GM18909 (cell line): ENCODE data around the gene TMC5.

Experiments
- ATAC-seq: cut with Tn5 transposase; IDR thresholded peaks from one replicate; pipeline ENCODE4 v1.9.1; 2021; ENCODE audit warnings: mild to moderate bottlenecking; ENCODE audit not compliant: unreplicated experiment, poor library complexity

TMC5 gene

DNA sequence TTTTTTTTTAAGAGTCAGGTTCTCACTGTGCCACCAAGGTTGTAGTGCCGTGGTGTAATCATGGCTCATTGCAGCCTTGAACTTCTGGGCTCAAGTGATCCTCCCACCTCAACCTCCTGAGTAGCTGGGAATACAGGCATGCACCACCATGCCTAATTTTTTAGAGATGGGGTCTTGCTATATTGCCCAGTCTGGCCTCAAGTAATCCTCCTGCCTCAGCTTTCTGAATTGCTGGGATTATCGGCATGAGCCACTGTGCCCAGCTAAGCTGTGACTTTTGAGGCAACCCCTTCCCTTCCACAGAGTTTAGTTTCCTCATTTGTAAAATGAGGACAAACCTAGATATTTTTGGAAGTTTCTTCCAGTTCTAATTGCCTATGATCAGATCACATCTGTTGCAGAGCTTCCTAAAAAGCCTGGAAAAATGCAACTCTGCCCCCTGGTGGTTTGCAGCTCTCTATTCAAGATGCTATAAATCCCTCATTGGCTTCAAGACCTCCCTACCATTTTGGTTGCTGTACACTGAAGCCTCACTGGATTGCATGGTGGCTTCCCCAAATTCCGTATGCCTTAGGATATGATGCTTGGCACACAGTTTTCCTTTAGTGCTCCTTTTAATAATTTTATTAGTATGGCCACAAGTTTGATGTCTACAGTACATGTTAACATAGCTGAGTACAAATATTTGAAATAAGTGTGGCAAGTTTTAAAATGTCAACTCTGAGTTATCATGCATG, 84.9 kb downstream of the TMC5 start:
- no peak for ATAC-seq

DNA sequence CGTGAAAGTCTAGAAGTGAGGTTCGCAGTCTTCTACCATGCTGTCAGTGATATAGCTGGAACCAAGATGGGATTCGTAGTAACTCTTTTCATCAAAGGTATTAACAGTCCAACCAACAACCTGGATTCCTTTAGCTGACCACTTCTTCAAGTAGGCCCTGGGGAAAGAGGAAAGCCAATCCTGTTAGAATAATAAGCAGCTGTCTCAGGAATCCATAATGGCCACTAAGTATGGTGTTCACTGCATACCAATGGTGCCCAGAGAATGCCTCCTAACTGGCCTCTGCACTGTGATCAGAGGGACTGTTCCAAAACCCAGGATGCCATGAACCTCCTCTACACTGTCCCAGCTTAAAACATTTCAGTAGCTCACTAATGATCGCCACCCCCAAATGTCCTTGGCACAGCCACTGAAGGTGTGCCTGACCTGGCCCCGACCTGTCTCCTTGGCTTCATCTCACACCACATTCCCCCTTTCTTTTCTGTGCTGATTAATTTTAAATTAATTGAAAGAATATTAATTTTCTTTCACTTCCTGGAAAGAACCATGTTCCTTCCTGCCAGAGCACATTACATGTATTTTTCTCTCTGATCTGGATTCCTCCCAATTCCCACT, 85.9 kb downstream of the TMC5 start:
- ATAC-seq: no peak

DNA sequence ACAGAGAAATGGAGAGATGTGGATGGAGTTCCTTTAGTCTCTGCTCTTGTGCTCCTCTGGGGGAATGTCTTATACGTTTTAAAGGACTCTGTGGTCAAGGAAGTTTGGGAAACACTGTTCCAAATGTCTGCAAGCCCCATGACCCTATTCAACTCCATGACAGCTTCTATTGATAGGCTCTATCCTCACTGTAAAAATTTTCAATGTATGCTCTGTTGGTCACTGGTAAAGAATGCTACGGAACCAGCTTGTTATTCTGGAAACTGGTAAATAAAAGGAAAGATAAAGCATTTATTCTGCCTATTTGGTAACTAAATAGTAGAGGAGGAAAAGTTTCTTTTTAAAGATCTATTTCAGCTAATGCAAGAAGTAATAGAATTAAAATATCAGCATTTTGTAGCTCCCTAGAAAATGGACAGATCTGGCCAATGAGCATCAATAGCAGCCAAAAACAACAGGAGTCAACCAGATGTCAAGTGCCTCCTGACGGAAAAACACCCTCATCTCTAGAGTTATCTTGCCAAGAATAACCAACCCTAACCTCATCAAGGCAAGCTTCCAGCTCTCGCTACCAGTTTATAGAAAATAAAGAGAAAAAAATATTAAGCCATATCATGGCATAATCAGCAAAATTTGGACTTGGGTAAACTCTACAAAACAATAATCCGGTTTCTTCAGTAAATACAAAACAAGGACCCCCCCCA, 88.1 kb downstream of the TMC5 start:
- ATAC-seq: no peak

DNA sequence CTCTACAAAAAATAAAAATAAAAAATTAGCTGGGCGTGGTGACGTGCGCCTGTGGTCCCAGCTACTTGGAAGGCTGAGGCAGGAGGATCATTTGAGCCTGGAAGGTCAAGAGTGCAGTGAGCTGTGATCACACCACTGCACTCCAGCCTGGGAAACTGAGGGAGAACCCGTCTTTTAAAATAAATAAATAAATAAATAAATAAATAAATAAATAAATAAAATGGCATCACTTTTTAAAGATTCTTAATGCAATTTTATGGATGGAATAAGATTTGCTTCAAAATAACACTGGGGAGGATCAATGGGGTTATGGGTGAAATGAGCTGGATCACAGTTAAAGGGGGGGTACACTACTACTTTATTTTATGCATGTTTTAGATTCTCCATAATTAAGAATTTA, 89.3 kb downstream of the TMC5 start:
- no peak for ATAC-seq

DNA sequence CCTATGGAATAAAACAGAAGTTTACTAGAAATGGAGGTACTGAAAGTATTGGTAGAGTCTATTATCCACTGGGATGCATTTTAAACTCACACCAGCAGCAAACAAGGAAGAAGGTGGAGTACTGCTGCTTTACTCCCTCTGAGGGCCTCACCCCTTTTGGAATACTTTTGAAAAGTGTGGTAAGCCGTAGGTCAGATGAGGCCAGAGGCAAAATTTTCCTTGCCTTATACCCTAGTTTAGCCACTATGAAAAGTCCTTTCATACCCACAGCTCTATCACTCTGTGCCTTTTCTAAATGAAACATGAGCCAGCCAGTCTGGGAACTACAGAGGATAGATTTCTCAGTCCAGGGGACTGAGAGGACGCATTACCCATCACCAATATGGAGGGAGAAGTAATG, 90.2 kb downstream of the TMC5 start:
- ATAC-seq: no peak

DNA sequence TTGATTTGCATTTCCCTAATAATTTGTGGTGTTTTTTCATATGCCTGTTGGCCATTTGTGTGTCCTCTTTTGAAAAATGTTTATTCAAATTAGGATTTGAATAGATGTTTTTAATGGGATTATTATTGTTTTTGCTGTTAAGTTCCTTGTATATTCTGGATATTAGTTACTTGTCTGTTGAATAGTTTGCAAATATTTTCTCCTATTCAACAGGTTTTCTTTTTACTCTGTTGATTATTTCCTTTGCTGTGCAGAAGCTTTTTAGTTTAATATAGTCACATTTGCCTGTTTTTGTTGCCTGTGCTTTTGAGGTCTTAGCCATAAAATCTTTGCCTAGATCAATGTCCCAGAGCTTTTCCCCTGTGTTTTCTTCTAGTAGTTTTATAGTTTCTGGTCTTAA, 94.6 kb downstream of the TMC5 start:
- ATAC-seq: no peak

DNA sequence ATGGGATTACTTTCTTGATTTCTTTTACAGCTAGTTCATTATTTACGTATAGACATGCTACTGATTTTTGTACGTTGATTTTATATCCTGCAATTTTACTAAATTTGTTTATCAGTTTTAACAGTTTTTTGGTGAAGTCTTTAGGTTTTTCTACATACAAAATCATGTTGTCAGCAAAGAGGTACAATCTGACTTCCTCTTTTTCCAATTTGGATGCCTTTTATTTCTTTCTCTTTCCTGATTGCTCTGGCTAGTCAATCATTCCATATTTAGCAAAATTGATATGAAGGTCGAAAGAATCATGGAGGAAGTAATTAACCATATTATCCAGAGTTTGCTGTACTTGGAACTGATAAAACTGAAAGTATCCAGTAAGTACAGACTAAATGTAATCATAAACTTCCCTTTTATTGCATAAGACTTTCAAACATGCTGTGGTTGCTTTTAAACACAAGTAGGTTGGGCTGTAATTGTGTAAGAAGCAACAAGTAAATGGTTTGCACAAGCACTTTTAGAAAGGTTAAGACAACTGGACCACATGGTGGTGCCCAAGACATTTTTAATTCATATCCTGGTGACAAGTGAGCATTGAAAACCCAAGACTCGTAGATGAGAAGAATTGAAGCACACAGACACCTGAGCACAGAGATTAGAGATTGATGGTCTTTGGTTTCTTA, 95.8 kb downstream of the TMC5 start:
- no peak for ATAC-seq

DNA sequence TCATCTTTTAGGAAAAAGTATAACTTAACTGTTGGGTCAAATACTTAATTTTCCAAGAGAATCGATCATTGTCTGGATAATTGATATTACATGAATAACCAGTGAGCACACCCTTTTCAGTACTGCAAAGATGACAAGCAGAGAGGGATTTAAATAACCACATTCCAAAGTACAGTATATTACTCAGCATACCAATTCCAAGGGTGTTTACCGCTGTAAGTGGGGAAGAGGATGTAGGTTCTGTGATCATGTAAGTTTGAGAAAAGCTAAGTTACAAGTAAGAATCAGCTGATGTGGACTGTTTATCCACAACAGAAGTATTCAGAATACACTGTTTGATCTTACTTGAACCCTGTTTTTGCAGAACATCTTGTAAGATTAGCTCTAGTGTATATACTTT, 98.1 kb downstream of the TMC5 start:
- ATAC-seq: no peak

DNA sequence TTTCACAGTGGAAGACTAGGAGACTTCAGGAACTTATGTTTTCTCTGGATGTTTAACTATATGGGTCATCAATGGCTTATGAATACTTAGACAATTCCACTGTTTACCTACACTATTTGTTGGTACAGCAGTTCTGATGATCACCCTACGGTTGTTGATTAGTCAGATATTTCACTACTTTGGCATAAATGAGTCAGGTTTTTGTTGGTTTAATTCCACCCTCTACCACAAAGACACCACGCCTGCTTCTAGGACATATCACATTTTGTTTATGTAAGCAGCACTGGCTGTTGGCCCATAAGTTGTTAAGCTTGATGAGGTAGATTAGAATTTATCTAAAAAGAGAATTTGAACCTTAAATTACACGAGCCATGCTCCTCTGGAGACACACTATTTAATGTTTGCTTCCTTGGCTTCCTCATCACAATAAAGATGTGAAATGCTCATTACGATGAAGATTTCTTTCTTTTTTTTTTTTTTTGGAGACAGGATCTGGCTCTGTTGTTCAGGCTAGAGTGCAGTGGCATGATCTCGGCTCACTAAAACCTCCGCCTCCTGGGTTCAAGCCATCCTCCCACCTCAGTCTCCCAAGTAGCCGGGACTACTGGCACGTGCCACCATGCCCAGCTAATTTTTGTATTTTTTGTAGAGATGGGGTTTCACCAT, 99.9 kb downstream of the TMC5 start:
- ATAC-seq: no peak

DNA sequence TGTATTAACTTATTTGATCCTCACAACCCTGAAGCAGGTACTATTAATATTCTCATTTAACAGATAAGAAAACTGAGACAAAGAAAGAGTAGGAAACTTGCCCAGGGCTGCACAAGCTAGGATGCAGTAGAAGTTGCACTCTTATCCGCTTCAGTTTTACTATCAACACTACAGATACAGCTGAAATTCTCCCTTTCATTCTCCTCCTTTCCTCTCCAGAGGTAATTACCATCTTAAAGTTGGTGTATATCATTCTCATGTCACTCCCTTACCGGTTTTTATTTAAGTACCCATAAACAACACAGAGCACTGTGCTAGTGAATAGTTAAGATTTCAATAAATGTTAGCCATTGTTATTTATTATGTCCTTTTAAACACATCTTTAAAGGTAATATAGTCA, 100.7 kb downstream of the TMC5 start:
- ATAC-seq: no peak

DNA sequence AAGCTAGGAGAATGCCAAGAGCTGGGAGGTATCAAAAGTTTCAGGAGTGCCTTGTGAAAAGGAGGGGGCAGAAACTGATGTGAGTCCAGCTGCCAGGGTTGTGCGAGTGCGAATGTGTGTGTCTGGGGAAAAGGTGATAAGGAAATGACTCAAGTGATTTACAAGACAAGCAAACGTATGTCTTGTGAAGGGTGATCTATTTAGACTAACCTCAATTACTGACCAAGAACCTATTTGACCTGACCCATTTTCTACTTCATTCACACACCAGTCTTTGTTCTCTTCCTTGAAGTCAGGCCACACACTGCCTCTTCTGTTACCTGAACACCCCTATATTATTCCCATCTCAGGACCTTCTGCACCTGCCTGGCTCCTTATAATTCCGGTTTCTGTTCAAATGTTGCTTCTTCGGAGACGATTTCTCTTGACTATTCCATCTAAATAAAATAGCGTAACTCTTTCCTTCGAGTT, 103.2 kb downstream of the TMC5 start:
- ATAC-seq: no peak

DNA sequence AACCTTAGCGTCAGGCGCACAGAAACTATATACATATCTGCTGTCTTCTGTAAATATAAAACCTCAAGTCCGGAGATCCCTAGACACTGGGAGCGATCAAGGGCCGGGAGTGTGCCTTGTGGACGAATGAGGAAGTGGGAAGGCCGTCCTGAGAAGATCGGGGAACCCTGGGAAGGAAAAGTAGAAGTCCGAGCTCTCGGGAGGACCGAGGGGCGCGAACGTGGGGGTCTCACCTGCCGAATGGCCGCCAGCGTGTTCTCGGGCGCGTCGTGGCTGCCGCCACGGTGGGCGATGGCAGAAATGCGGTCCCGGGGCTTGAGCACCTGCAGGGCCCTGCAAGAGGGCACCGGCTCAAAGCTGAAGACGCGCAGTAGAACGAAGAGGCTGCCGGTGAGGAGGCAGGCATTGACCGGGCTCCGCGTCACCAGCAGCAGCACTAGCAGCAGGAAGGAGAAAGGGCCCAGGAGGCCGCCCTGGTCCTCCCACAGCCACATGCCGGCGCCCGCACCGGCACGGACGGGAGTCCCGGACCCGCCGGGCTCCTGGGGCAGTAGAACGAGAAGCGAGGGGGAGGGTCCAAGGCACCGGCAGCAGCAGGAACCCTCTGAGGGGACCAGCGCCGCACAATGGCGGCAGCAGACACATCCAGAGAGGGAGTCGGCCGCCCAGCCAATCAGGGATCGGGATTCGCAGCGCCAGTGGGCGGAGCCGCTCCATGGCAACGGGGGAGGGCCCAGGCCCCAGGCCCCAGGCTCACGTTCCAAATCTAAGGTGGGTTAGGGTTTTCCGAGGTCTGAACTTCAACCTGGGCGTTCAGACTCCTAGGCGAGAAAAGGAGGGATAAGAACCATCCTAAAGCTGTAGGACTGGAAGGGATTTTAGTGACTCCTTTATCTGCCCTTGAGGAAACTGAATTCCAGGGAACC, 104.1 kb downstream of the TMC5 start, which contains the start of gene GDE1:
TSS of gene GDE1 (minus strand) at position 628 of the 926 bp plus-strand sequence. CDS start at position 494, 134 bp downstream.
- ATAC-seq: peak; percentile 79

DNA sequence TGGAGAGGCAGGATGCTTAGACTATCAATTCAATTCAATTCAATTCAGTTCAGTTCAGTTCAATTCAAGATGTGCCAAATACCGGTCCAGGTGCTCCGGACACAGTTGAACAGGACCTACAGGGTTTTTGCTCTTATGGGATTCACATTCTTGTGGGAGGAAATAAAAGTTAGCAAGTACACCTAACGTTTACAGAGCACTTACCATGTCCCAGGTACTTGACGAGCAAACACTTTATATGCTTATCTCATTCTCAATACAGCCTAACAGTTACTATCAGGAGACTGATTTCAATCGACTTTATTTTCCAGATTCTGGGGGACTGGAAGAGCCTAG, 104.7 kb downstream of the TMC5 start:
- ATAC-seq: no peak

DNA sequence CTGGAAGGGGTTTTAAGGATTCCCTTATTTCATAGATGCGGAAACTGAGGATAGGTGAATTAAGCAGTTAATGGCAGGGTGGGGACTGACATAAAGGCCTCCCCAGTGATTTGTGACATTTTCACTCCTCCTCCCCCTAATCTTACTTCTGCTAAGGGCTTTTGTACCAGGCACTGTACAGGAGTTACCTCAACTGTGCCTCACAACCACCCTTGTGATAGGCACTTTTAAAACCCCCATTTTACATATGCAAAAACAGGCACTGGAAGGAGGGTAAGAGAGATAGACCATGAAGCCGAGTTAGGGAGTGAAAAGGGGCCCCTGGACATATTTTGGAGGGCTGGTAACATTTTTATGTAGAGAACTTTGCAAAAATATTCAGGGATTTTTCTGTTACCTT, 105.1 kb downstream of the TMC5 start:
- no peak for ATAC-seq

DNA sequence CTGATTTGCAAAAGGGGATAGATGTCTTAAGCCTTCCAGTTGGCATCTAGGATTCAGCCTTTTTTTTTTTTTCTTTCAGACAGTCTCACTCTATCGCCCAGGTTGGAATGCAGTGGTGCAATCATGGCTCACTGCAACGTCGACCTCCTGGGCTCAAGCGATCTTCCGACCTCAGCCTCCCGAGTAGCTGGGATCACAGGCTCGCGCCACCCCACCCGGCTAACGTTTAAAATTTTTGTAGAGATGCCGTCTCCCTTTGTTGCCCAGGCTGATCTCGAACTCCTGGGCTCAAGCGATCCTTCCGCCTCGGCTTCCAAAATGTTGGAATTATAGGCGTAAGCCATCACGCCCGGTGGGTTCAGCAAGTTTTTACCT, 105.5 kb downstream of the TMC5 start:
- ATAC-seq: no peak

DNA sequence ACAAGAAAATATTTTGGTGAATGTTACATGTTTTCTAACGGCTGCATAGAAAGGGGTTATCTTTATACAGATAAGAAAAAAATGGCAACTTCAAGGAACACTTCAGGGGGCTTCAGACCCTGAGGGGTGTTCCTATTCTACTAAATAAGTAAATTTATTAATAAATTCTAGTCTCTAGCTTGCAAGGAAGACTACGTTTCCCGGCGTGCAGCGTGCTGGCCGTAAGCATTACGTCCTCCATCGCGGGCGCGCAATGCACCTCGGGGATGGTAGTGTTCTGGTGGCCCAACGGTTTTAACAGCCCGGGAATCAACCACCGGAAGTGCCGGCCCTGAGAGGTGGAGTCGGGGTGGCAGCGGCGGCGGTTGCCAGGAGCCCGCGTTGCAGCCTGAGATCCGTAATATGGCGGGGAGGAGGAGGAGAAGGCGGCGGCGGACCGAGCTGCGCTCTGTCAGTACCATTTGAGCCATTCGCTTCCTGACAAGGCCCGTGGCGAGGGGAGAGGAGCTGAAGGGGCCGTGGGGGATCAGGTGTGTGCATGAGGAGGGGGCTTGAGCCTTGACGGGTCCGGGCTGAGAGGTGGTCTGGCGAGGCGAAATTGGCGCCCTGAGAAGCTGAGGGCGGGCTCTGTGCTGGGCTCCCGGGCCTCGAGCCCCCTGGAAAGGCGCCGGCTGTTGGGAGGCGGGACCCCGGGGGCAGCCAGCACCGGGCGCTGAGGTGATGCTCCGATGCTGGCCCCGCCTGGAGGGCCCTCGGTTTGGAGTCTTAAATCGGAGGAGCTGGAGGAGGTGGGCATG, 106.1 kb downstream of the TMC5 start, which contains the start of gene CCP110:
TSS of gene CCP110 (plus strand) at position 384 of the 797 bp plus-strand sequence. CDS start 3,940 bp downstream, outside the sequence.
- peak; percentile 76 for ATAC-seq

DNA sequence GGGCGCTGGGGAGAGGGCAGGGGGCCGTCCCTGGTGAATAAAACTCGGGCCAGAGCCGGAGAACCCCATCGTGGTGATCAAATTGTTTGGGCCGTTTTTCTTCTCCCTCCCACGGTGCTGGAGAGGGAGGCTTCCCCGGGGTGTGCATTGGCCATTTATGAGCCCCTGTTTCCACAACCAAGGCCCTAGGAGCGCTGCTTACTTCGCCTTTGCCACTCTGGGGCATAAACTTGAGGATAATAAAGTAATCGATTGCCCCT, 106.6 kb downstream of the TMC5 start:
- ATAC-seq: no peak

DNA sequence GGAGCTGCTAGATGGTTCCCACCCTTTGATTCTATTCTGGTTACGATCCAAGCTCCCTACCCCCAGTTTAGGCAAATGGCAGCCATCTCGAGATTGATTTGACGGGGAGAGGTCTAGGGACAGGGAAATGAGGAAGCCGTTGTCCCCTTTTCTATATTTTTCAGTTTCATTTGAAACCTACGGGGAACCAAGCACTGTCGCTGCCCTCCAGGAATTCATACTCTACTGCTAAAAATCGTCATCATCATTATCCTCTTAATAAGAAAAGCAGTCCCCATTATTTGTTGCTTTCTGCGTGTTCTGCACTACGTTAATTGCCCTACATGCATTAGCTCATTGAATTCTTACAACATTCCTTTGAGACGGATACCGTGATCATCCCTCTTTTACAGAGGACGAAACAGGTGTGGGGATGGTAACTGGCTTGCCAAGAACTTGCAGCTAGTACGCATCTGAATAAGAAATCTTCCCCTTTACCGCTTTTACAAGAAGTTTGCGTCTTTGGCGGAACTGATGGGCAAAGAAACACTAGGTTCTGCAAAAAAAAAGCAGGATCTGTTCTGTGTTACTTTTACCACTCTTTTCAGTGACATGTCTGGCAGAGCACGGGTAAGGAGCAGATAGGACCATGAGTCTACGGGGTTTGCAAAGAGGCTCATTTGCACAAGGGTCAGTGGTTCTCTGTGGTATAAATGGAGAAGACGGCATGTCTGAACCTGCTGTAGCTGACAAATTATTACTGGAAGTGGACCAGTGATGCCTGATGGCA, 107.1 kb downstream of the TMC5 start:
- no peak for ATAC-seq
